ENCODE results near the gene MSI1. TPM values are rescaled to one million over a fixed set of nuclear protein-coding genes. Genes with fewer than 3 reads are reported as not detected.

The MSI1 gene
- total RNA-seq, 1 experiment from 2014 or later = 4.1 TPM

DNA sequence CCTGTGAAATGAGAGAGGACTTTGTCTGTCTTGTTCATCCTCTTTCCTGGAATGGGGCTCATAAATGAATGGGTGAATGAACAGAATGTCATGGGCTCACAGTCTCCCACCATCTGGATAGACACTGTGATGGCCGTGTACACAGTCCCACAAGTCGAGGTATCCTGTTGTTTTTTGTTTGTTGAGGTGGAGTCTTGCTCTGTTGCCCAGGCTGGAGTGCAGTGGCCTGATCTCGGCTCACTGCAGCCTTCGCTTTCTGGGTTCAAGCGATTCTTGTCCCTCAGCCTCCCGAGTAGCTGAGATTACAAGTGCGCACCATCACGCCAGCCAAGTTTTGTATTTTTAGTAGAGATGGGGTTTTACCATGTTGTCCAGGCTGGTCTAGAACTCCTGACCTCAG, 25.3 kb downstream of the MSI1 start:
- H3K36me3 ChIP-seq (ENCODE audit: control insufficient read depth, insufficient read depth, low read length) = no peaks in the 10 kb centered on the region
- no peaks in the 10 kb centered on the region for H3K9me3 ChIP-seq (ENCODE audit: control insufficient read depth, insufficient read depth, low read depth, low read length)
- ChIA-PET CTCF (no interaction called here), POLR2A (no interaction called here)
- in situ Hi-C loops (cut with HindIII; ENCODE audit: low pct_unique_long_range_greater_than_20kb, low sequenced_read_pairs) (no loop called here), intact Hi-C loops (cut with micrococcal nuclease; ENCODE audit: unreplicated experiment) (no loop called here)
- no peaks in the 10 kb centered on the region for H3K4me1 ChIP-seq (ENCODE audit: control insufficient read depth, insufficient read depth, low read length)
- ATAC-seq = 0 out of 2 replicates have a peak, but pooled peaks have one; percentile 21
- no peaks in the 10 kb centered on the region for H3K27me3 ChIP-seq (ENCODE audit: control insufficient read depth, insufficient read depth, low read length)
- H3K4me3 ChIP-seq (ENCODE audit: low read depth in 2 of 2, low read length in 2 of 2) = no peak overlapping the region
- TF ChIP-seq, protein P1, sequence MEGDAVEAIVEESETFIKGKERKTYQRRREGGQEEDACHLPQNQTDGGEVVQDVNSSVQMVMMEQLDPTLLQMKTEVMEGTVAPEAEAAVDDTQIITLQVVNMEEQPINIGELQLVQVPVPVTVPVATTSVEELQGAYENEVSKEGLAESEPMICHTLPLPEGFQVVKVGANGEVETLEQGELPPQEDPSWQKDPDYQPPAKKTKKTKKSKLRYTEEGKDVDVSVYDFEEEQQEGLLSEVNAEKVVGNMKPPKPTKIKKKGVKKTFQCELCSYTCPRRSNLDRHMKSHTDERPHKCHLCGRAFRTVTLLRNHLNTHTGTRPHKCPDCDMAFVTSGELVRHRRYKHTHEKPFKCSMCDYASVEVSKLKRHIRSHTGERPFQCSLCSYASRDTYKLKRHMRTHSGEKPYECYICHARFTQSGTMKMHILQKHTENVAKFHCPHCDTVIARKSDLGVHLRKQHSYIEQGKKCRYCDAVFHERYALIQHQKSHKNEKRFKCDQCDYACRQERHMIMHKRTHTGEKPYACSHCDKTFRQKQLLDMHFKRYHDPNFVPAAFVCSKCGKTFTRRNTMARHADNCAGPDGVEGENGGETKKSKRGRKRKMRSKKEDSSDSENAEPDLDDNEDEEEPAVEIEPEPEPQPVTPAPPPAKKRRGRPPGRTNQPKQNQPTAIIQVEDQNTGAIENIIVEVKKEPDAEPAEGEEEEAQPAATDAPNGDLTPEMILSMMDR (IDR thresholded peaks at IDR 0.05) = no peak
- no peak for TF ChIP-seq POLR2AphosphoS5 (IDR thresholded peaks at IDR 0.05; ENCODE audit: low read depth, low read length)
- no peak for TF ChIP-seq TCF7L2 (IDR thresholded peaks at IDR 0.05; ENCODE audit: low read depth, low read length)
- no peak overlapping the region for H3K27ac ChIP-seq (ENCODE audit: low read length)
- no TSS peak for BruUV-seq (replicated peaks)
- DNase-seq (ENCODE audit: low read depth, low spot score) = no peak

DNA sequence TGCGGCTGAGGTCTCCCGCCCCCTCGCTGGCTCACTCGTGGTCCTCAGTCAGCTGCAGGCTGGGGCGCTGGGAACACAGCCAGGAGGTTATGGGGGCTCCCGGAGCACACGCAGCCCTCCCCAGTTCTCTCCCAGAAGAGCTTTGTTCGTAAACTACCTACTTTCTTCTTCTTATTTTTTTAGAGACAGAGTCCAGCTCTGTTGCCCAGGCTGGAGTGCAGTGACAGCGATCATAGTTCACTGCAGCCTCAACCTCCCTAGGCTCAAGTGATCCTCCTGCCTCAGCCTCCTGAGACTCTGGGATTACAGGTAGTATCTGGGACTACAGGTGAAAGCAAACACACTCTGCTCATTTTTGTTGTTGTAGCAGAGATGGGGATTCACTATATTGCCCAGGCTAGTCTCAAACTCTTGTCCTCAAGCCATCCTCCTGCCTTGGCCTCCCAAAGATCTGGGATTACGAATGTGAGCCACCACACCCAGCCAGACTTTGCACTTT, 25.9 kb downstream of the MSI1 start:
- TF ChIP-seq SIN3A (IDR thresholded peaks at IDR 0.05; ENCODE audit: borderline replicate concordance, insufficient read depth, low read depth, low read length) (no peak), POLR2AphosphoS5 (IDR thresholded peaks at IDR 0.05; ENCODE audit: low read depth, low read length) (no peak), TCF7L2 (IDR thresholded peaks at IDR 0.05; ENCODE audit: low read depth, low read length) (no peak)
- TF ChIP-seq, protein P1 (IDR thresholded peaks at IDR 0.05) = no peak
- TF ChIP-seq, protein P2, sequence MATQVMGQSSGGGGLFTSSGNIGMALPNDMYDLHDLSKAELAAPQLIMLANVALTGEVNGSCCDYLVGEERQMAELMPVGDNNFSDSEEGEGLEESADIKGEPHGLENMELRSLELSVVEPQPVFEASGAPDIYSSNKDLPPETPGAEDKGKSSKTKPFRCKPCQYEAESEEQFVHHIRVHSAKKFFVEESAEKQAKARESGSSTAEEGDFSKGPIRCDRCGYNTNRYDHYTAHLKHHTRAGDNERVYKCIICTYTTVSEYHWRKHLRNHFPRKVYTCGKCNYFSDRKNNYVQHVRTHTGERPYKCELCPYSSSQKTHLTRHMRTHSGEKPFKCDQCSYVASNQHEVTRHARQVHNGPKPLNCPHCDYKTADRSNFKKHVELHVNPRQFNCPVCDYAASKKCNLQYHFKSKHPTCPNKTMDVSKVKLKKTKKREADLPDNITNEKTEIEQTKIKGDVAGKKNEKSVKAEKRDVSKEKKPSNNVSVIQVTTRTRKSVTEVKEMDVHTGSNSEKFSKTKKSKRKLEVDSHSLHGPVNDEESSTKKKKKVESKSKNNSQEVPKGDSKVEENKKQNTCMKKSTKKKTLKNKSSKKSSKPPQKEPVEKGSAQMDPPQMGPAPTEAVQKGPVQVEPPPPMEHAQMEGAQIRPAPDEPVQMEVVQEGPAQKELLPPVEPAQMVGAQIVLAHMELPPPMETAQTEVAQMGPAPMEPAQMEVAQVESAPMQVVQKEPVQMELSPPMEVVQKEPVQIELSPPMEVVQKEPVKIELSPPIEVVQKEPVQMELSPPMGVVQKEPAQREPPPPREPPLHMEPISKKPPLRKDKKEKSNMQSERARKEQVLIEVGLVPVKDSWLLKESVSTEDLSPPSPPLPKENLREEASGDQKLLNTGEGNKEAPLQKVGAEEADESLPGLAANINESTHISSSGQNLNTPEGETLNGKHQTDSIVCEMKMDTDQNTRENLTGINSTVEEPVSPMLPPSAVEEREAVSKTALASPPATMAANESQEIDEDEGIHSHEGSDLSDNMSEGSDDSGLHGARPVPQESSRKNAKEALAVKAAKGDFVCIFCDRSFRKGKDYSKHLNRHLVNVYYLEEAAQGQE (IDR thresholded peaks at IDR 0.05; ENCODE audit: insufficient read depth in 1 of 2, low read depth in 2 of 2, low read length in 1 of 2) = no peak
- ATAC-seq (no peak), DNase-seq (ENCODE audit: low read depth, low spot score) (no peak)
- BruUV-seq (replicated peaks) = no TSS peak
- intact Hi-C loops (cut with micrococcal nuclease; ENCODE audit: unreplicated experiment) (no loop called here), in situ Hi-C loops (cut with HindIII; ENCODE audit: low pct_unique_long_range_greater_than_20kb, low sequenced_read_pairs) (no loop called here)
- Histone ChIP-seq H3K4me1 (ENCODE audit: control insufficient read depth, insufficient read depth, low read length) (no peaks in the 10 kb centered on the region), H3K9me3 (ENCODE audit: control insufficient read depth, insufficient read depth, low read depth, low read length) (no peaks in the 10 kb centered on the region), H3K27ac (ENCODE audit: low read length) (no peak overlapping the region), H3K27me3 (ENCODE audit: control insufficient read depth, insufficient read depth, low read length) (no peaks in the 10 kb centered on the region), H3K4me3 (ENCODE audit: low read depth in 2 of 2, low read length in 2 of 2) (no peak overlapping the region), H3K36me3 (ENCODE audit: control insufficient read depth, insufficient read depth, low read length) (no peaks in the 10 kb centered on the region)
- POLR2A ChIA-PET = no interaction called here
- CTCF ChIA-PET = no interaction called here

All from Panc1 (cell line).